K562 (cell line): ENCODE measurements around the gene TSSK2. TPM values are rescaled to one million over a fixed set of nuclear protein-coding genes. Genes with fewer than 3 reads are reported as not detected.
A peak's percentile ranks its signal among the peaks of the same experiment; 100 is the strongest.

ENCODE experiments used
- ATAC-seq: fragments of 200-7000 bp; cut with Tn5 transposase; 3 replicates; pipeline ENCODE4 v1.9.1; 2020; ENCODE audit warnings: moderate library complexity
- BruUV-seq: library from RNA; stranded (reverse); fragments of 400-500 nt; replicated peaks from 2 replicates; lab custom pipeline; 2021; lab: Mats Ljungman, UMichigan
- CTCF ChIA-PET: fragments of 300-600 bp; formaldehyde crosslinking; extraction: SDS; loops from one replicate; lab custom pipeline; 2021; ENCODE audit warnings: low intra/inter-chr PET ratio; lab: Yijun Ruan, JAX
- POLR2A ChIA-PET: fragments of 300-600, 350-650 bp; sonication (Branson Sonifier 250); formaldehyde crosslinking; extraction: SDS; loops from one replicate; lab custom pipeline; 2021; ENCODE audit warnings: antibody characterized with exemption, inconsistent platforms; lab: Yijun Ruan, JAX
- DNase-seq, 4 experiments: peaks; one replicate each; pipeline versions ENCODE4 v3.0.0 to v3.0.0-alpha.2; 2011 to 2018; ENCODE audit warnings: low spot score in 3 of 4, mixed read lengths in 3 of 4; ENCODE audit errors: extremely low read depth in 1 of 4
- FAIRE-seq: peaks from 2 replicates; lab custom pipeline; 2011; peaks lifted over from hg19 to GRCh38; lab: Jason Lieb, UNC
- H2AFZ ChIP-seq: 2 replicates; pipeline ENCODE4 v1.6.0; 2011; ENCODE audit warnings: low read depth, low read length, control low read depth, inconsistent platforms
- H3K27ac ChIP-seq: fragments of 200-600 bp; 3 replicates; pipeline ENCODE4 v1.8.0; 2011; ENCODE audit warnings: low read depth, mild to moderate bottlenecking, control low read depth, inconsistent platforms, low read length, moderate library complexity, mixed read lengths; ENCODE audit errors: extremely low read depth
- H3K27me3 ChIP-seq, 2 experiments: fragments of 300-600 bp in 1 of 2; 2 replicates in 1 of 2; 3 replicates in 1 of 2; pipeline versions ENCODE4 v1.6.0 to v1.8.0; 2011; ENCODE audit warnings: inconsistent platforms in 2 of 2, low read length in 2 of 2, mild to moderate bottlenecking in 1 of 2, mixed read lengths in 1 of 2, moderate library complexity in 1 of 2; ENCODE audit not compliant: control insufficient read depth in 2 of 2, insufficient read depth in 2 of 2
- H3K36me3 ChIP-seq: fragments of 300-600 bp; 3 replicates; pipeline ENCODE4 v1.8.0; 2011; ENCODE audit warnings: mild to moderate bottlenecking, low read length, inconsistent platforms; ENCODE audit not compliant: control insufficient read depth, insufficient read depth
- H3K4me1 ChIP-seq, 2 experiments: fragments of 200-600 bp in 1 of 2; replicated peaks in 1 of 2; 2 replicates in 1 of 2; 3 replicates in 1 of 2; pipeline versions ENCODE4 v1.5.1 to v1.8.0; 2011; ENCODE audit warnings: inconsistent platforms in 2 of 2, low read length in 2 of 2, mild to moderate bottlenecking in 1 of 2, mixed read lengths in 1 of 2, moderate library complexity in 1 of 2; ENCODE audit not compliant: control insufficient read depth in 2 of 2, insufficient read depth in 2 of 2
- H3K4me2 ChIP-seq: 2 replicates; pipeline ENCODE4 v1.6.1; 2011; ENCODE audit warnings: low read length, control low read depth, inconsistent platforms, mixed read lengths; ENCODE audit not compliant: insufficient read depth
- H3K4me3 ChIP-seq: fragments of 200-600 bp; sonication (generic), shearing (Covaris generic); 2 replicates; pipeline ENCODE4 v1.5.1; 2016; ENCODE audit warnings: control low read depth, inconsistent platforms
- H3K79me2 ChIP-seq: fragments of 200-600 bp; 3 replicates; pipeline ENCODE4 v1.8.0; 2011; ENCODE audit warnings: low read length, inconsistent platforms; ENCODE audit not compliant: control insufficient read depth, insufficient read depth
- H3K9ac ChIP-seq, 2 experiments: 2 replicates each; pipeline versions ENCODE4 v1.6.0 to v1.6.1; 2011; ENCODE audit warnings: low read depth in 2 of 2, low read length in 2 of 2, control low read depth in 1 of 2, inconsistent platforms in 1 of 2, mild to moderate bottlenecking in 1 of 2, mixed read lengths in 1 of 2; ENCODE audit not compliant: insufficient read depth in 1 of 2
- H3K9me1 ChIP-seq: one replicate; pipeline ENCODE4 v1.6.0; 2011; ENCODE audit warnings: inconsistent platforms, mild to moderate bottlenecking, low read length, moderate library complexity; ENCODE audit not compliant: control insufficient read depth, insufficient read depth
- H3K9me3 ChIP-seq: replicated peaks from 2 replicates; pipeline ENCODE4 v1.5.1; 2011; ENCODE audit warnings: low read depth, low read length, inconsistent platforms; ENCODE audit not compliant: control insufficient read depth, insufficient read depth
- H4K20me1 ChIP-seq: replicated peaks from 2 replicates; pipeline ENCODE4 v1.6.1; 2011; ENCODE audit warnings: low read length, inconsistent platforms, mixed read lengths; ENCODE audit not compliant: control insufficient read depth, insufficient read depth
- HIVEP1 ChIP-seq: fragments of 250-450 bp; sonication (Bioruptor Pico); IDR thresholded peaks from 2 replicates; pipeline ENCODE4 v1.4.0; 2020; ENCODE audit warnings: mild to moderate bottlenecking
- ID3 ChIP-seq, 2 experiments: fragments of 250-450 bp in 1 of 2; fragments of 450-650 bp in 1 of 2; sonication (Bioruptor Pico) in 1 of 2; IDR thresholded peaks; 2 replicates each; pipeline versions ENCODE4 v1.6.1 to v1.8.0; 2016 to 2021; ENCODE audit warnings: mild to moderate bottlenecking in 2 of 2, moderate library complexity in 2 of 2, missing compliant biosample characterization in 1 of 2, missing genetic modification characterization in 1 of 2
- MED1 ChIP-seq: sonication (generic); formaldehyde crosslinking; IDR thresholded peaks from 2 replicates; pipeline ENCODE4 v1.8.1; 2023; ENCODE audit warnings: missing genetic modification reagents, borderline replicate concordance
- PURB ChIP-seq: sonication (generic); formaldehyde crosslinking; IDR thresholded peaks from 2 replicates; pipeline ENCODE4 v1.9.0; 2021; ENCODE audit warnings: low read depth, mild to moderate bottlenecking, missing genetic modification reagents
- RAD51 ChIP-seq: fragments of 450-650 bp; IDR thresholded peaks from 2 replicates; pipeline ENCODE4 v1.7.1; 2016; ENCODE audit warnings: low read depth, mild to moderate bottlenecking, borderline replicate concordance
- REST ChIP-seq, 2 experiments: fragments of 450-650 bp; formaldehyde crosslinking in 1 of 2; IDR thresholded peaks; 2 replicates each; pipeline versions ENCODE4 v1.4.0 to v1.6.1; 2014 to 2020; ENCODE audit warnings: mild to moderate bottlenecking in 2 of 2, borderline replicate concordance in 1 of 2, low read depth in 1 of 2
- SMAD4 ChIP-seq: fragments of 250-450 bp; sonication (Bioruptor Pico); conservative IDR thresholded peaks from 2 replicates; pipeline ENCODE4 v1.8.0; 2021; ENCODE audit warnings: inconsistent platforms, mild to moderate bottlenecking, moderate library complexity
- STAG1 ChIP-seq: sonication (generic); formaldehyde crosslinking; IDR thresholded peaks from 2 replicates; pipeline ENCODE4 v1.5.0; 2020; ENCODE audit warnings: missing genetic modification reagents, borderline replicate concordance
- ZNF12 ChIP-seq: sonication (generic); formaldehyde crosslinking; IDR thresholded peaks from 2 replicates; pipeline ENCODE4 v1.4.0; 2020; ENCODE audit warnings: mild to moderate bottlenecking, missing genetic modification reagents
- ZNF133 ChIP-seq: fragments of 250-450 bp; sonication (Bioruptor Pico); IDR thresholded peaks from 2 replicates; pipeline ENCODE4 v1.4.0; 2020; ENCODE audit warnings: mild to moderate bottlenecking
- ZNF324 ChIP-seq: fragments of 250-450 bp; sonication (Bioruptor Pico); IDR thresholded peaks from 2 replicates; pipeline ENCODE4 v1.4.0; 2020; ENCODE audit warnings: mild to moderate bottlenecking
- ZNF583 ChIP-seq: fragments of 250-450 bp; sonication (Bioruptor Pico); IDR thresholded peaks from 2 replicates; pipeline ENCODE4 v1.4.0; 2020
- ZNF707 ChIP-seq: fragments of 250-450 bp; sonication (Bioruptor Pico); conservative IDR thresholded peaks from 2 replicates; pipeline ENCODE4 v1.8.0; 2022; ENCODE audit warnings: inconsistent platforms, mild to moderate bottlenecking, moderate library complexity
- WGBS: fragments of 100-300 bp; shearing (Covaris generic); methylation state at CpG from one replicate; pipeline ENCODE4 v1.1.6; 2016; ENCODE audit warnings: low coverage, mixed read lengths; ENCODE audit not compliant: insufficient coverage; ENCODE audit errors: missing lambda C conversion rate; 5-methylcytosine and 5-hydroxymethylcytosine counted together
- in situ Hi-C: fragments of 300-500 bp; cut with MboI; formaldehyde crosslinking; loops from 4 replicates; pipeline ENCODE4 v1.15.0; 2018; ENCODE audit warnings: inconsistent platforms, mixed read lengths
- intact Hi-C: fragments of 100-400 bp; cut with micrococcal nuclease; formaldehyde crosslinking; loops from 2 replicates; pipeline ENCODE4 v1.14.2; 2022
- polyA plus RNA-seq, 8 experiments: library from polyadenylated mRNA; depleted of rRNA in 4 of 8; stranded (reverse) in 5 of 8; unstranded in 3 of 8; fragments of >200 nt; fragmentation: Nextera tagmentation in 2 of 8; fragmentation: Illumina TruSeq in 1 of 8; extraction: Ambion mirVana in 2 of 8; extraction: Trizol in 1 of 8; gene quantifications; 2 replicates each; pipeline versions ENCODE4 v1.2.1 to v1.2.3, GENCODE V29; 2011 to 2014; ENCODE audit warnings: inconsistent platforms in 1 of 8, missing spikeins in 1 of 8
- total RNA-seq, 7 experiments: library from RNA; depleted of rRNA in 6 of 7; stranded (reverse); fragments of >200 nt in 6 of 7; fragmentation: Illumina TruSeq in 2 of 7; extraction: Trizol in 2 of 7; gene quantifications; 2 replicates each; pipeline versions ENCODE4 v1.2.1 to v1.2.3, GENCODE V29; 2011 to 2021; ENCODE audit warnings: low replicate concordance in 1 of 7

The TSSK2 gene
- total and polyA plus RNA-seq, 9 of the 15 experiments (the other 6 are each of a cell fraction or from before 2014, with no cell fraction given), result 0.04 TPM; not detected in 8

- Histone ChIP-seq H3K4me1 (no peaks in the 10 kb centered on the region), H3K27ac (no peak overlapping the region), H3K9ac (no peak overlapping the region), H3K4me2 (no peak overlapping the region), H2AFZ (no peak overlapping the region), H3K79me2 (peaks cover 51% of the 10 kb centered on the region), H3K9me3 (no peaks in the 10 kb centered on the region), H3K27me3 (no peaks in the 10 kb centered on the region), H3K4me3 (no peak overlapping the region), H3K9me1 (peaks cover 9% of the 10 kb centered on the region), H4K20me1 (peaks cover 18% of the 10 kb centered on the region; the same call in 1 of the 2 replicates), H3K36me3 (peaks cover 41% of the 10 kb centered on the region)
- ChIA-PET POLR2A (interaction anchor here (0.5 to 1.7 kb wide), 12 partner anchors 9 to 764 kb away, joined by 3 to 8 read pairs (median 4); no protein-coding TSS in a partner anchor), CTCF (no interaction called here)
- ATAC-seq, result peak; percentile 41
- WGBS, result 92% methylated on average over 3 of the region's 3 CpGs
- FAIRE-seq, result no peak
- in situ Hi-C loops, result no loop called here
- no TSS peak for BruUV-seq
- intact Hi-C loops, result no loop called here
- peak in 3 of 4 experiments; percentile 31 to 49 (median 47) for DNase-seq
- TF ChIP-seq ZNF12 (CRISPR knock-in tag) (peak; percentile 1; the same call in 1 of the 2 replicates), ZNF583 (CRISPR knock-in tag) (0 out of 2 replicates have a peak, but pooled peaks have one; percentile 11), SMAD4 (CRISPR knock-in tag) (0 out of 2 replicates have a peak, but pooled peaks have one; percentile 11), PURB (no peak), RAD51 (no peak), ZNF707 (CRISPR knock-in tag) (0 out of 2 replicates have a peak, but pooled peaks have one; percentile 36), ZNF324 (0 out of 2 replicates have a peak, but pooled peaks have one; percentile 31), REST (IDR thresholded peaks at IDR 0.05; ENCODE audit: borderline replicate concordance) (no peak), REST (CRISPR knock-in tag; IDR thresholded peaks at IDR 0.05; ENCODE audit: low read depth) (0 out of 2 replicates have a peak, but pooled peaks have one; percentile 37), STAG1 (peak; percentile 58), MED1 (0 out of 2 replicates have a peak, but pooled peaks have one; percentile 77), HIVEP1 (CRISPR knock-in tag) (no peak), ZNF133 (CRISPR knock-in tag) (0 out of 2 replicates have a peak, but pooled peaks have one; percentile 30), ID3 (CRISPR knock-in tag; IDR thresholded peaks at IDR 0.05) (0 out of 2 replicates have a peak, but pooled peaks have one; percentile 41), ID3 (tag; IDR thresholded peaks at IDR 0.05) (peak; percentile 39; the same call in 1 of the 2 replicates)
Measured at GRCh38 chr22:19097518-19097917, 33.6 kb upstream of the TSSK2 start.
